GM21515 (cell line): ENCODE data around the gene ALPL.

Source experiments
- ATAC-seq: cut with Tn5 transposase; IDR thresholded peaks from one replicate; pipeline ENCODE4 v1.9.1; 2021; ENCODE audit not compliant: unreplicated experiment

The ALPL gene

DNA sequence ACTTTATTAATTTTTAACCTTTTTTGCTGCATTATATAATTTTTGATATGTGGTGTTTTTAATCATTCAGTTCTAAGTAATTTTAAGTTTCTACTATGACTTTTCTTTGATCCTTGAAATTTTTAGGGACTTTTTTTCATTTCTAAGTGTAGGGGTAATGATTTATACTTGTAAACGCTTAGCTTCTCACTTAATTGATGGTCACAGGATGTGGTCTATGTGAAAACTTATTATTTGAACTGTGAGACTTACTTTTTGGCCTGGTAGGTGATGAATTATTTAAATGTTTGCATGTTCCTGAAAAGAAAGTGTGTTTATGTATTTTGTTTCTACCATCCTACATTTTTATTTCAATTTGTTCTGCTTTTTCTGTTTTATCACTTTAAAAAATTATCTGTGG lies 17.2 kb downstream of the ALPL start:
- ATAC-seq = no peak

DNA sequence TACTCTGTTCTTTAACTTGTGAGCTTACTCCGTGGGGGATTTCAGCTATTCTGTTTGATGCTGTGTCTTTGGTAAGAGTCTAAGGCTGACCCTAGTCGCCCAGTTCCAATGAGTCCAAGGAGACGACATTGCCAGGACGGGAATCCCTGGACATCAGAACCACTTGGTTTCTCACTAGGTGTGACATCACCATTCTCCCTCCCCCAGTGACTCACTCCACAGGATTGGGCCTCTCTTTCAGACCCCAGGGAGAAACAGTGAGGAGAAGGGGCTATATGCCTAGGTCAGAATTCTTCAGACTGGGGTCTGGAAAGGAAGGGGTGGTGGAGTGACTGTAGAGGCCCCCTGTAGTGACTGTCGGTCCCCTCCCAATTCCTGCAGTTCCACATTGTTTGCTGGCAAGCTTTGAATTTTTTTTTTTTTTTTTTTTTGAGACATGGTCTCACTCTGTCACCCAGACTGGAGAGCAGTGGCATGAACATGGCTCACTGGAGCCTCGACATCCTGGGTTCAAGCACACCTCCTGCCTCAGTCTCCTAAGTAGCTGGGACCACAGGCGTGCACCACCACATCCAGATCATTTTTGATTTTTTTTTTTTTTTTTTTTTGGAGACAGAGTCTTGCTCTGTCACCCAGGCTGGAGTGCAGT lies 21.3 kb downstream of the ALPL start:
- ATAC-seq = no peak

DNA sequence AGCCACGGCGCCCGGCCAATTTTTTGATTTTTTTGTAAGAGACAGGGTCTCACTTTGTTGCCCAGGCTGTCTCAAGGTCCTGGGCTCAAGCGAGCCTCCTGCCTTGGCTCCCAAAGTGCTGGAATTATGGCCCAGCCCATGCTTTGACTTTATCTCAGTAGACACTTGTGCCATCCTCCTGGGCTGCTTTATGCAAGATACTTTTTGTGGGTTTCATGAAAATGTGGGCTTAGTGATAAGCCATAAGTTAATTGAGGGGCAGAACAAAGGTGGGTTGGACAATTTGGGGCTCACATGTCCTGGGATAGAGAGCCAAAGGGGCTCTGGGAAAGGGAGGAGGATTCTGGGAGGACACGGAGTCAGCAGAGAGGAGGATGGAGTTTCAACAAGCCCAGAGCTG lies 22.0 kb downstream of the ALPL start:
- ATAC-seq = no peak

DNA sequence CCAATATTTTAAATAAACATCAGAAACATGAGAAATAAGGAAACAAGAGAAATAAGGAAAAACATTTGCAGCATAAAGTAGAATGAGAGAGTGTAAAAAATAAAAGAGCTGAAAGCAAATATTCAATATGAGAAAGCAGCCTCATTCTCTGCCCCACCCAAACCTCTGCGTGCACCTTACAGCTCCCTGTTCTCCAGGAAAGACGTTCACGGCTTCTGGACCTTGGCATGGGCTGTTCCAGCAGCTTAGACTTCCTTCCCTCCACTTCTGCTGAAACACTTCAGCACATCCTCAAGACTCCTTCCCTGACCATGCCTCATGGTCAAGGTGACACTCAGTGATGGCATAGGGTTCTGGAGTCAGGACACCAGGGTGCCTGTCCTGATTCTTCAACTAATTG lies 23.3 kb downstream of the ALPL start:
- no peak for ATAC-seq

DNA sequence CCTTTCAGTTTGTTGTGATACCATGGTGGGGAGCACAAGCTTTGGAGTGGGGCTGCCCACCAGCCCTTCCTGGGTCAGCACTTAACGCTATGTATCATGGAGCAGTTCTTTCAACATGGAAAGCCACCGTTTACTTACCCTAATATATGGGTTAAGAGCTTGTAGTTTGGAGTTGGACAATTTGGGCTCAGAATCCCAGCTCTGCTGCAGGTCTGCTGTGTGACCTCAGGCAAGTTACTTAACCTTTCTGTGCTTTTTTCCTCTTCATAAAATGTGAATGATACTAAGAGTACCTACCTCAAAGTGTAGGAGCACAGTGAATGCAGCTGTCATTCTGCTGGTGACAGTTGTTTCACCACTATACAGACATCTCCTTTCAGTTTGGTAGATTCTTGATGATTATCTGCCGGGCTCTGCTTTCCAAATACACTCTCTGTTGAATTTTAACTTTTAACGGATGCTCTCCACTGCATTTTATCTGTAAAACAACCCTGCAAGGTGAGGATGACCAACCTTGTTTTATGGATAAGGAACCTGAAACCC lies 23.8 kb downstream of the ALPL start:
- no peak for ATAC-seq

DNA sequence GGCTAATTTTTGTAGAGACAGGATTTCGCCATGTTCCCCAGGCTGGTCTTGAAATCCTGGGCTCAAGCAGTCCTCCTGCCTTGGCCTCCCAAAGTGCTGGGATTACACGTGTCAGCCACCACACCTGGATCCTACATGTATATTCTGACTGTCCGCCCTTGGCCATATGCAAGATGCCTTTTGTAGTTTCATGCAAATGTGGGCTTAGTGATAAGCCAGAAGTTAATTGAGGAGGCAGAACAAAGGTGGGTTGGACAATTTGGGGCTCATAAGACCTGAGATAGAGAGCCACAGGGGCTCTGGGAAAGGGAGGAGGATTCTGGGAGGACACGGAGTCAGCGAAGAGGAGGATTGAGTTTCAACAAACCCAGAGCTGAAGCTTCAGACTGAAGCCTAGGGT lies 24.9 kb downstream of the ALPL start:
- no peak for ATAC-seq

DNA sequence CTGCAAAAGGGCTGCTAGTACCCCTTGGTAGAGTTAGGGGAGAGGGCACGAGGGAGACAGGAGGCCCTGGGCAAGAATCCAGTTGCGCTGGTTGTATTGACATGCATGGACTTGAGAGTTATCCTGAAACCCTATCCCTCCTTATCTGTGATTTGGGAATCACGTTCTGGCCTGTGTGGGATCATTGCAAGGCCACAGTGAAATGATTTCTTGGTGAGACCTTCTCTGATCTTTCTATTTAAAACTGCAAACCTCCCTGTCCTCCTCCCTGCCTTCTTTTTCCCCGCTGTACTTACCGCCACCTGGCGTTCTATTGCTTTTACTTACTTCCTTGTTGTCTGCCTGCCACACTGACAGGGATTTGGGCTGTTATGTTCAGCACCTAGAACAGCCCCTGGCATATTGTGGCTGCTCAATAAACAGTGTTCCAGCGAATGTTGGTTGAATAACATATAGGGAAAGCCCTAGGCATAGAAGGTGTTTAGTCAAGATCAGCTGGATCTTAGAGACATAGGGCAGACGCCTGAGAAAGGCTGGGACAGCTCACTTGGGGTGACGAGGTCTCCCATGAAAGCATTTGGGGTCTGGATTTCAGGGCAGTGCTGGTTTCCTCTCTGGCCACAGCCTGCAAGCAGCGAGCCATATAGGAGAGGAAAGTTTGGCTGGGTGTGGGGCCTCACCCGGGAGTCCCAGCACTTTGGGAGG lies 25.6 kb downstream of the ALPL start:
- no peak for ATAC-seq

DNA sequence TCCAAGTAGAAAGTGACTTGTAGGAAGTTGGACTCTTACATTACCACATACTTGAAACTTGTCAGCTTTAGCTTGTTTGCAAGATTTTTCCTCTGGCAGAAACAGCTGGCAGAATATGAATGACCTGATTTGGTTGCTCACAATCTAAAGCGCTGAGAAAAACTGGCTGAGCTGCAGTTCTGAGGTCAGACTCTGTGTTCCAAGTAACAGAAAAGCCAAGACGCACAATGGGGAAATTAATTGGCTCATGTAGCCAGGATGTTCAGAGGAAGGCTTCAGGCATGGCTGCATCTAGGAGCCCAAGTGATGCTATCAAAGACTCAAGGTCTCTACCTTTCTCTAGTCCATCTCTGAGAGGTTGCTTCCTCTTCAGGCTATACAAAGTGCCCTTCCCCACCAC lies 27.0 kb downstream of the ALPL start:
- ATAC-seq = no peak

DNA sequence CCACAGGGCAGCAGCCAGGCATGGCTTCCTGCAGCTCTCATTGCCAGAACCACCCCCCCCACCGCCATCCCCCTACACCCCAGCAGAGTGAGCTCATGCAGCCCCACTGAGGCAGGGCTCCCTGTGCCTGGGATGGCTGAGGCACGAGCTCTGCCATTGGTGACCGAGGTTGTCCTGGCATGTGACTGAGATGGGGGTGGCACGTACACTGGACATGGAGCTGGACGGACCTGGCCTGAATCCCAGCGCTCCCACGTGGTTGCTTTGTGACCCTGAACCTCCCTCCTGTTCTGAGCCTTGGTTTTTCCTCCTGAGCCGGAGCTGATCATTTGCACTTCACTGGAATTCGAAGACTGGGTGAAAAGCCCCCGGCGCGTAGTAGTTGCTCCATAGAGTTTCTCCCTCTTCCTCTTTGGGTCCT lies 28.3 kb downstream of the ALPL start:
- ATAC-seq = no peak

DNA sequence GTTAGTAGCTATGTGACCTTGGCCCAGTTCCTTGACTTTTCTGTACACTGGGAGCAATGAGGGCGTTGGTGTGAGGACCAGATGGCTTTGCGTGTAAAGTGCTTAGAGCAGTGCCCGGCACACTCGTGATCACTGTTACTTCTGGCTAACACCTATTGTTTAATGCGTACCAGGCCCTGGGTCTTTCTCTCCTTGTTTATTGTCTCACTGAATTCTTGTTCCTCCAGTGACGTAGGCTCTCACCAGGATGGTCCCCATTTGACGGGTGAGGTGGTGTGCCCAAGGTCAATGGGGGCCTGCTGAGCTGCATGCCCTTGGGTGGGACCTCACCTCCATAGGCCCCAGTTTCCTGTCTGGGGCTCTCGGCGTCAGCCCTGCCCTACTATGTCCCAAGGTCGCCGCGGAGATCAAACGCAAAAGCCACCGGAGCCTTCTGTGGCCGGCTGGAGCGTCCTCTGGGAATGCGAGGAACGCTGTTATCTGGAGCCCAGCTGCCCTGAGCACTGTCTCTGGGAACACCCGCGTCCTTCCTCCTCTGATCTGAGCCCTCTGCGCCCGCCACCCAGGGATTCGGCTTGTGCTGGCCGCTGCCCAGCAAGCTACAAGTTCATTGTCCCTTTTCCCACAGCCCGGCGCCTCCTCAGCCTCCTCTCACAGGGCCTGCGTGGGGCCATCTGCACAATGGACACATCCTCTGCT lies 28.9 kb downstream of the ALPL start:
- no peak for ATAC-seq

DNA sequence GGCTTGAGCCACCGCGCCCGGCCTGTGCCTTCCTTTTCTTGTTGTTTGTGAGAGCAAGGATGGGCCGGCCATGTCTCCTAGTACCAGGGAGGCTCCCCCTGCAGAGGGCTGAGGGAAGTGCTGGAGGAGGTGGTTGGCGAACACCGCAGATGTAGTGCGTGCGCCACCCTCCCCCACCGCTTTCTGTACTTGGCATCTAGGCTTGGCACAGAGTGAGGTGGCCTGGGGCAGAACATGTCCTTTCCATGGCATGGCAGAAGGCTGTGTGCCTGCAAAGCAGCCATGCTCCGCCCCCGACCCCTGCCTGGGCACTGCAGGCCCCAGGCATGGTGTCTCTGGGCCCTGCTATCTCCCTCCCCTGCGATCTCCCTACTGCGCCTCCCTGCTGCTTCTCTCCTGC lies 30.7 kb downstream of the ALPL start:
- ATAC-seq = no peak

DNA sequence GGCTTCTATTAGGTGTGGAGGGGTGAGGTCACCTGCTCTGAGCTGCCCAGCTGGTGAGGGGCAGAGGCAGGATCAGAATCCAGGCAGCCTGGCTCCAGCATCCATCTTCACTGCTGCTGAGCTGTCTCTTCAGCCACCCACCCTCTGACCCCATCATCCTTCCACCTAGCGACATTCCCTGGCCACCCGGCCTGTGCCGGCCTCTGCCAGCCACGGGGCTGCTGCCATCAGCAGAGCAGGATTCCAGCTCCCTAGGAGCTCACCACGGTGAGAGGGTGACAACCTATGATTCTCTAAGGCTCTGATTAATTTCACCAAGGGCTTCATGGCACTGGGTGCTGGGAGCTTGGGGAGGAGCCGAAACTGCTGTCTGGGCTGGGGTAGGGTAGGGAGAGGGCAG lies 32.1 kb downstream of the ALPL start:
- no peak for ATAC-seq

DNA sequence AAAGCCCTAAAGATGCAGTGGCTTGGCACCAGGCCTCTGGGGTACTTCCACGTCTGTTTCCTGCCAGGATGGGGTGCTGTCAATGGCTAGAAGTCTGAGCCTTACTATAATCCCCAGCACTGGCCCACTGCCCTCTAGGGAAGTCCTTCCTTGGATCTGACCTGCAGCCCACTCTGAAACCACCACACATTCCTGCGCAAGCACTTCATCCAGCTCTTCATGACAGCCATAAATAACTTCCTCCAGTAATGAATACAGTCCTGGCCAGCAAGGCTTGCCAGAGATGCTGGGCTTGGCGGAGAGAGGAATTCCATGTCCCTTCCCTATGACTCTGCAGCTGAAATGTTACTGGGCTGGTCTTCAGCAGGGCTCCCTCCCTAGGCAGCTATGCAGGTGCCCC lies 32.6 kb downstream of the ALPL start:
- ATAC-seq = no peak

DNA sequence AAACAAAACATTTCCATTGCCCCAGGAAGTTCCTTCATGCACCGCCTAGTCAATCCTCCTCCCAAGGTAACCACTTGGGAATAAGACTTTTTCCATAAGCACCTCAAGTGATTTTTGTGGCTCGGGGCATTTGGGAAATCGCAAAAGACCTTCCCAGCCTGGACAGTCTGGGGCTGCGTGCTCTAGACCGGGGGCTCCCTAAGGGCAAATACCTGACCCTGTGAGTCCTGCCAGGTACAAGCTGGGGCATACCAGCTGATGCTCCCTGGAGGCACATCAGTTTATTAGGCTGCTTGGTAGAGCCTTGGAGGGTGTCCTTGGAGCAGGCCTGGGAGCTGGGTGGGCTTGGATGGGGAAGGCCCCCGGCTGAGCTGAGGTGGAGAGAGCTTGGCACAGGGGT lies 34.4 kb downstream of the ALPL start:
- ATAC-seq = no peak

DNA sequence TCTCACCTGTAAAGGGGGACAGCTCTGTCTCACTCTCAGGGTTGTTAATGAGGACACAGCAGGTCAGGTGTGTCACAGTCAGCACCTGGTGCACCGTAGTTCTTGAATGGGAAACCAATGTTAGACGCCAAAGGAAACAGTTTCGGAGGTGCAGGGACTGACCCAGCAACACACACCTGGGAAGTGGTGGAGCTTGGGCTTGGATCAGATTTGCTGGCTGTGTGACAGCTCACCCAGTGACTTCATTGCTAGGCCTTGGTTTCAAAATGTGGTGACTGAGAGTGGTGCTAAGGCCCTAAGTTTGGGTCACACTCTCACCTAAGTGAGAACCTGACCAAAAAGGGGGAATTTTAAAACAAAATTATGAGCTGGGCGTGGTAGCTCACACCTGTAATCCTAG lies 34.9 kb downstream of the ALPL start:
- ATAC-seq = no peak

DNA sequence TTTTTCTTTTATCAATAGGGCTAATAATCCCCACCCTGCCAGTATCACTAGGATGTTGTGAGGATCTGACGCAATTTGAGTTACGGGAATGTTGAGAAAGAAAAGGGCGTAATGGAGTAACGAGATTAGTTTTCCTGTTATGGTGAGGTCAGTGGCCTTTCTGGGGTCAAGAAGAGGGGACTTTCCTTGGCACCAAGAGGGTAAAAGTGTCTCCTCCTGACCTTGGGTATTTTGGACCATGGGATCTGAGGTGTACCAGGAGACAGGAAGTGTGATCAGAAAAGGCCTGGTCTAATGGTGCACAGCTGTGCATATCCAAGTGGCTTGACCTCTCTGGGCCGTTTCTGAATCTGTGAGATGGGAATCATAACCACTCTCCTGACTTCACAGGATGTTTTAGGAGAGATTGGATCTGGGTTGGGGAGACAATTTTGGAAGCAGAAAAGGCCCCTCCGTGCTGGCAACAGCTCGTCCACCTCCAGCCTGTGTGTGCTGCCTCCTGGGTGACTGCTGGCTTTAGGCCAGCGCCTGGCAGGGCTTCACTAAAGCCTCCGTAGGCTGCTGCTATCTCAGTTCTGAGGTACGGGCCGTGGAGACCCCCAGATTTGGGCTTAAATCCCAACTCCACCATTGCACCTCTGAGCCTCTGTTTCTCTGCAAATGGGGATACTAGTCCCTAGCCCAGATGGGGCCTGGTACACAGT lies 37.1 kb downstream of the ALPL start:
- no peak for ATAC-seq

DNA sequence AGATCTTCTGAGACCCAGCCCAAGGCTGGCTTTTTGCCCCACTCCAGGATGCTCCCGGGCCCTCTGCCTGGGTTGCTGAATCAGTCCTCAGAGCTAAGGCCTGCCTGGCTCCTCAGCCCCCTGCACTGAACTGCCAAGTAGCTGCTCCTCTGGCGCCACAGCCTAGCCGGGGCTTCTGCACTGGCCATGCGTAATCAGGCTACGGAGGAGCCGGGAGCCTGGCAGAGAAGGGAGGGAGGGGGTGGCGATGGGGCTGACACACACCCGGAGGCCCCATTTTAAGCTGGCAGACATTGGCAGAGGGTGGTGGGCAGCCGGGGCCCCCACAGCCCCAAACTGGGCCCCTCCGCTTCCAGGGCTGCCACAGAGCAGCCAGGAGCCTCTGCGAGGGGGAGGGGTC lies 38.7 kb downstream of the ALPL start:
- no peak for ATAC-seq

DNA sequence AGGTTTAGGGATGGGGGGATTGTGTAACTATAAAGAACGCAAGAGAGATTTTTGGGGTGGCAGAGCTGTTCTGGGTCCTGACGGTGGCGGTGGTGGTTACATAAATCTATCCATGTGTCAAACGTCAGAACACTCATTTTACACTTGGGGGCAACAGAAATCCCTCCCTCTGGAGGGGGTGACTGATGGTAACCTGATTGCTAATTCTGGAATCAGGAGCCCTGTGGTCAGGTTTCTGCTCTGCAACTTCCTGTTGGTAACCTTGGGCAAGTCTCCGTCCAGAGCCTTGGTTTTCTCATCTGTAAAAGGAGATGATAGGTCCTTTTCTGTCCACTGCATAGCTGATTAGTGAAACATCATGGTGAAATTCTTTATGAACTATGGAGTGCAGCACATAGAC lies 40.9 kb downstream of the ALPL start:
- ATAC-seq = no peak

DNA sequence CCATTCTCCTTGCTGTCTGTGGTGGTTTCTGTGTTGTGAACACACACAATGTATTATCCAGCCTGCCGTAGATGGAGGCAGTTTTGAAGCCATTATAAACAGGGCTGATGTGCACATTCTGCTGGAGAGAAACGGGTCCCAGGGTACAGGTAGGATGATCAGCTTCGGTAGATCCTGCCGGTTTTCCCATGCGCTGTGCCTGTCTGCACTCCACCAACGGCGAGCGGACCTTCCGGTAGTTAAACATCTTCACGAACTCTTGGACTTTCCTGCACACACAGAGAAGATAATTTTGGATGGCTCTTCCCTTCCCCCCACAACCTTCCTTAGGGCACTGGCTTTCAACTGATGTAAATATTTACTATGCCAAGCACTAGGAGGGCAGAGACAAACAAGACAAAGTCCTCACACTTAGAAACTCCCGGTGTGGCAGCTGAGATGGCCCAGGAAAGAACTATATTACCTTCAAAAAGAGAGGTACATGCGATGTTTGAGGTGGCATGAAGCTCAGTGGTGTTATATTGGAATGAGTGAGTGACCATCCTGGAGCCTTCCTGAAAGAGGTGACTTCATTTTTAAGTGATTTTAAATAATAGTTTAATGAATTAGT lies 41.7 kb downstream of the ALPL start:
- ATAC-seq = no peak

DNA sequence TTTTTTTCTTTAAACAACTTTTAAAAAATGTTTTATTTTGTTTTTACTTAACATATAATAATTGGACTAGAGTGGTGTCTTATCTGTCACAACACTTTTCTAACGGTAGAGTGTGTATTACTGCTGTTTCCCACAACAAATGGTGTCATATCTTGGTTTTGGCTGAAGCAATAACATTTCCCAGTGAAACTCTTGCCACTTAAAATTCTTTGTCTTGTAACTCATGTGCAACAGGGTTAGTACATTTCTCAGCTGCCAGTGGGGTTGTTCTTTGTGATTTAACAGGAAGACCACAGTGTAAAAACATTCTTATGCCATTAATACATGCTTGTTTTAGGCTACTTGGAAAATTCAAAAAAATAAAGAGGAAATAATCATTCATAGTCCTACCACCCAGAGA lies 43.5 kb downstream of the ALPL start:
- ATAC-seq = no peak
